ENCODE results near the gene MGST2.
A peak's percentile ranks its signal among the peaks of the same experiment; 100 is the strongest.
"Not testable (repeated sequence)": the region's sequence is repeated elsewhere in the genome, so short reads cannot be mapped to it uniquely, and the experiment has no call there.

Gene MGST2

GRCh38 chr4:139630126-139630495, 35.5 kb upstream of the MGST2 start:
- H3K27ac ChIP-seq (ENCODE audit: low read depth, low read length): no peak overlapping the region
- H3K9me3 ChIP-seq (ENCODE audit: control insufficient read depth, insufficient read depth, low read depth, low read length): no peaks in the 10 kb centered on the region
- peaks cover 26% of the 10 kb centered on the region for H3K4me1 ChIP-seq (ENCODE audit: control insufficient read depth, insufficient read depth, low read length)
- H3K9ac ChIP-seq (ENCODE audit: low read length): no peak overlapping the region
- peaks cover 66% of the 10 kb centered on the region for H3K27me3 ChIP-seq (ENCODE audit: control insufficient read depth, insufficient read depth, low read length)
- H3K36me3 ChIP-seq (ENCODE audit: control insufficient read depth, insufficient read depth, low read length): no peaks in the 10 kb centered on the region
- no peak overlapping the region for H3K4me3 ChIP-seq (ENCODE audit: low read depth, low read length)

GRCh38 chr4:139630991-139631390, 34.6 kb upstream of the MGST2 start:
- H3K4me3 ChIP-seq (ENCODE audit: low read depth, low read length): no peak overlapping the region
- H3K27me3 ChIP-seq (ENCODE audit: control insufficient read depth, insufficient read depth, low read length): peaks cover 57% of the 10 kb centered on the region
- no peak overlapping the region for H3K27ac ChIP-seq (ENCODE audit: low read depth, low read length)
- no peak overlapping the region for H3K9ac ChIP-seq (ENCODE audit: low read length)
- H3K36me3 ChIP-seq (ENCODE audit: control insufficient read depth, insufficient read depth, low read length): no peaks in the 10 kb centered on the region
- peaks cover 21% of the 10 kb centered on the region for H3K4me1 ChIP-seq (ENCODE audit: control insufficient read depth, insufficient read depth, low read length)
- H3K9me3 ChIP-seq (ENCODE audit: control insufficient read depth, insufficient read depth, low read depth, low read length): no peaks in the 10 kb centered on the region

GRCh38 chr4:139631791-139632190, 33.8 kb upstream of the MGST2 start:
- Histone ChIP-seq H3K36me3 (ENCODE audit: control insufficient read depth, insufficient read depth, low read length) (no peaks in the 10 kb centered on the region), H3K27ac (ENCODE audit: low read depth, low read length) (no peak overlapping the region), H3K27me3 (ENCODE audit: control insufficient read depth, insufficient read depth, low read length) (peaks cover 49% of the 10 kb centered on the region; the same call in 1 of the 2 replicates), H3K4me1 (ENCODE audit: control insufficient read depth, insufficient read depth, low read length) (peaks cover 21% of the 10 kb centered on the region), H3K9ac (ENCODE audit: low read length) (no peak overlapping the region), H3K4me3 (ENCODE audit: low read depth, low read length) (no peak overlapping the region), H3K9me3 (ENCODE audit: control insufficient read depth, insufficient read depth, low read depth, low read length) (no peaks in the 10 kb centered on the region)

- not testable (repeated sequence) for H3K9me3 ChIP-seq (ENCODE audit: control insufficient read depth, insufficient read depth, low read depth, low read length); H3K27ac ChIP-seq (ENCODE audit: low read depth, low read length); H3K9ac ChIP-seq (ENCODE audit: low read length); H3K4me3 ChIP-seq (ENCODE audit: low read depth, low read length); H3K36me3 ChIP-seq (ENCODE audit: control insufficient read depth, insufficient read depth, low read length)
- Histone ChIP-seq H3K4me1 (ENCODE audit: control insufficient read depth, insufficient read depth, low read length) (peaks cover 16% of the 10 kb centered on the region), H3K27me3 (ENCODE audit: control insufficient read depth, insufficient read depth, low read length) (peaks cover 40% of the 10 kb centered on the region; the same call in 1 of the 2 replicates)
Measured at GRCh38 chr4:139632739-139633138, 32.9 kb upstream of the MGST2 start.

- no peaks in the 10 kb centered on the region for H3K36me3 ChIP-seq (ENCODE audit: control insufficient read depth, insufficient read depth, low read length)
- no peak overlapping the region for H3K9ac ChIP-seq (ENCODE audit: low read length)
- H3K27me3 ChIP-seq (ENCODE audit: control insufficient read depth, insufficient read depth, low read length): peaks cover 40% of the 10 kb centered on the region; the same call in 1 of the 2 replicates
- H3K4me3 ChIP-seq (ENCODE audit: low read depth, low read length): peak overlapping the region; percentile 30
- peaks cover 12% of the 10 kb centered on the region for H3K4me1 ChIP-seq (ENCODE audit: control insufficient read depth, insufficient read depth, low read length)
- H3K9me3 ChIP-seq (ENCODE audit: control insufficient read depth, insufficient read depth, low read depth, low read length): peaks cover 6% of the 10 kb centered on the region
- no peak overlapping the region for H3K27ac ChIP-seq (ENCODE audit: low read depth, low read length)
Measured at GRCh38 chr4:139633195-139633594, 32.4 kb upstream of the MGST2 start.

GRCh38 chr4:139633661-139634060, 32.0 kb upstream of the MGST2 start:
- Histone ChIP-seq H3K27ac (ENCODE audit: low read depth, low read length) (no peak overlapping the region), H3K9ac (ENCODE audit: low read length) (no peak overlapping the region), H3K9me3 (ENCODE audit: control insufficient read depth, insufficient read depth, low read depth, low read length) (peaks cover 11% of the 10 kb centered on the region), H3K4me3 (ENCODE audit: low read depth, low read length) (peak overlapping the region; percentile 30), H3K36me3 (ENCODE audit: control insufficient read depth, insufficient read depth, low read length) (no peaks in the 10 kb centered on the region), H3K27me3 (ENCODE audit: control insufficient read depth, insufficient read depth, low read length) (peaks cover 35% of the 10 kb centered on the region; the same call in 1 of the 2 replicates), H3K4me1 (ENCODE audit: control insufficient read depth, insufficient read depth, low read length) (peaks cover 7% of the 10 kb centered on the region)

- Histone ChIP-seq H3K4me1 (ENCODE audit: control insufficient read depth, insufficient read depth, low read length) (peaks cover 7% of the 10 kb centered on the region), H3K9ac (ENCODE audit: low read length) (no peak overlapping the region), H3K27me3 (ENCODE audit: control insufficient read depth, insufficient read depth, low read length) (peaks cover 19% of the 10 kb centered on the region; the same call in 1 of the 2 replicates)
Measured at GRCh38 chr4:139635966-139636365, 29.7 kb upstream of the MGST2 start.

GRCh38 chr4:139638306-139638705, 27.3 kb upstream of the MGST2 start:
- H3K36me3 ChIP-seq (ENCODE audit: control insufficient read depth, insufficient read depth, low read length); H3K27me3 ChIP-seq (ENCODE audit: control insufficient read depth, insufficient read depth, low read length); H3K4me1 ChIP-seq (ENCODE audit: control insufficient read depth, insufficient read depth, low read length); H3K4me3 ChIP-seq (ENCODE audit: low read depth, low read length); H3K9ac ChIP-seq (ENCODE audit: low read length); H3K27ac ChIP-seq (ENCODE audit: low read depth, low read length): not testable (repeated sequence)
- H3K9me3 ChIP-seq (ENCODE audit: control insufficient read depth, insufficient read depth, low read depth, low read length): peaks cover 22% of the 10 kb centered on the region

More at GRCh38 chr4:139635966-139636365, 29.7 kb upstream of the MGST2 start:
- H3K27ac ChIP-seq (ENCODE audit: low read depth, low read length): no peak overlapping the region
- no peak overlapping the region for H3K4me3 ChIP-seq (ENCODE audit: low read depth, low read length)
- no peaks in the 10 kb centered on the region for H3K36me3 ChIP-seq (ENCODE audit: control insufficient read depth, insufficient read depth, low read length)
- H3K9me3 ChIP-seq (ENCODE audit: control insufficient read depth, insufficient read depth, low read depth, low read length): peaks cover 22% of the 10 kb centered on the region

- no peaks in the 10 kb centered on the region for H3K27me3 ChIP-seq (ENCODE audit: control insufficient read depth, insufficient read depth, low read length)
- H3K36me3 ChIP-seq (ENCODE audit: control insufficient read depth, insufficient read depth, low read length): no peaks in the 10 kb centered on the region
- no peak overlapping the region for H3K27ac ChIP-seq (ENCODE audit: low read depth, low read length)
- no peak overlapping the region for H3K9ac ChIP-seq (ENCODE audit: low read length)
- H3K9me3 ChIP-seq (ENCODE audit: control insufficient read depth, insufficient read depth, low read depth, low read length): peaks cover 22% of the 10 kb centered on the region
- no peaks in the 10 kb centered on the region for H3K4me1 ChIP-seq (ENCODE audit: control insufficient read depth, insufficient read depth, low read length)
- H3K4me3 ChIP-seq (ENCODE audit: low read depth, low read length): no peak overlapping the region
Measured at GRCh38 chr4:139639654-139640053, 26.0 kb upstream of the MGST2 start.

- Histone ChIP-seq H3K9me3 (ENCODE audit: control insufficient read depth, insufficient read depth, low read depth, low read length) (peaks cover 22% of the 10 kb centered on the region), H3K4me1 (ENCODE audit: control insufficient read depth, insufficient read depth, low read length) (no peaks in the 10 kb centered on the region), H3K27me3 (ENCODE audit: control insufficient read depth, insufficient read depth, low read length) (no peaks in the 10 kb centered on the region), H3K27ac (ENCODE audit: low read depth, low read length) (no peak overlapping the region), H3K9ac (ENCODE audit: low read length) (no peak overlapping the region), H3K36me3 (ENCODE audit: control insufficient read depth, insufficient read depth, low read length) (no peaks in the 10 kb centered on the region), H3K4me3 (ENCODE audit: low read depth, low read length) (no peak overlapping the region)
Measured at GRCh38 chr4:139641218-139641617, 24.4 kb upstream of the MGST2 start.

GRCh38 chr4:139642364-139642763, 23.3 kb upstream of the MGST2 start:
- no peaks in the 10 kb centered on the region for H3K36me3 ChIP-seq (ENCODE audit: control insufficient read depth, insufficient read depth, low read length)
- H3K27me3 ChIP-seq (ENCODE audit: control insufficient read depth, insufficient read depth, low read length): no peaks in the 10 kb centered on the region
- no peak overlapping the region for H3K27ac ChIP-seq (ENCODE audit: low read depth, low read length)
- no peak overlapping the region for H3K4me3 ChIP-seq (ENCODE audit: low read depth, low read length)
- H3K9ac ChIP-seq (ENCODE audit: low read length): no peak overlapping the region
- no peaks in the 10 kb centered on the region for H3K4me1 ChIP-seq (ENCODE audit: control insufficient read depth, insufficient read depth, low read length)
- H3K9me3 ChIP-seq (ENCODE audit: control insufficient read depth, insufficient read depth, low read depth, low read length): peaks cover 20% of the 10 kb centered on the region

Measured in HUES6 (cell line).